ENCODE results near the gene EDARADD. TPM values are rescaled to one million over a fixed set of nuclear protein-coding genes. Genes with fewer than 3 reads are reported as not detected.

The EDARADD gene
- total RNA-seq, 4 donors from 2014 or later, result 4.6 to 9.6 (median 5.5) TPM

- WGBS, 2 donors, result 0 to 8% methylated on average over 11 to 35 of the region's 86 CpGs
- no peaks in the 10 kb centered on the region for H3K9me3 ChIP-seq
- H3K4me1 ChIP-seq, result peaks cover 0 to 64% (median 2%) of the 10 kb centered on the region in 3 donors
- intact Hi-C loops (cut with DNase I), result no loop called here
- peak overlapping the region; percentile 75 to 88 (median 85) for H3K27ac ChIP-seq
- no peaks in the 10 kb centered on the region for H3K36me3 ChIP-seq
- H3K4me3 ChIP-seq, result peak overlapping the region; percentile 76 to 84 (median 79)
- TF ChIP-seq POLR2A (IDR thresholded peaks at IDR 0.05) (peak in 1 of 4 donors; percentile 27), CTCF (IDR thresholded peaks at IDR 0.05) (no peak)
- peaks cover 0 to 41% (median 0%) of the 10 kb centered on the region in 4 donors for H3K27me3 ChIP-seq
- DNase-seq, result no peak
Measured at GRCh38 chr1:236395230-236395946, 1.3 kb downstream of the EDARADD start.

GRCh38 chr1:236395947-236396664 lies 2.0 kb downstream of the EDARADD start:
- peak overlapping the region; percentile 76 to 84 (median 79) for H3K4me3 ChIP-seq
- TF ChIP-seq POLR2A (IDR thresholded peaks at IDR 0.05), result no peak
- TF ChIP-seq CTCF (IDR thresholded peaks at IDR 0.05), result no peak
- H3K27ac ChIP-seq, result peak overlapping the region; percentile 75 to 88 (median 85)
- intact Hi-C loops (cut with DNase I), result no loop called here
- 15 to 16% methylated on average over 21 to 23 of the region's 24 CpGs for WGBS, 2 donors
- DNase-seq, result no peak
- no peaks in the 10 kb centered on the region for H3K9me3 ChIP-seq
- H3K36me3 ChIP-seq, result no peaks in the 10 kb centered on the region
- peaks cover 0 to 41% (median 0%) of the 10 kb centered on the region in 4 donors for H3K27me3 ChIP-seq
- H3K4me1 ChIP-seq, result peaks cover 0 to 70% (median 2%) of the 10 kb centered on the region in 3 donors

GRCh38 chr1:236396665-236397043 lies 2.6 kb downstream of the EDARADD start:
- Histone ChIP-seq H3K27ac (peak overlapping the region in 1 of 4 donors; percentile 86), H3K27me3 (peaks cover 0 to 41% (median 0%) of the 10 kb centered on the region in 4 donors), H3K9me3 (no peaks in the 10 kb centered on the region), H3K36me3 (no peaks in the 10 kb centered on the region), H3K4me1 (peaks cover 0 to 72% (median 2%) of the 10 kb centered on the region in 3 donors), H3K4me3 (peak overlapping the region in 2 of 4 donors; percentile 82 to 84)
- 42 to 54% methylated on average over 2 of the region's 2 CpGs for WGBS, 2 donors
- no peak for DNase-seq
- intact Hi-C loops (cut with DNase I), result no loop called here
- TF ChIP-seq CTCF (IDR thresholded peaks at IDR 0.05), result no peak
- TF ChIP-seq POLR2A (IDR thresholded peaks at IDR 0.05), result no peak

- intact Hi-C loops (cut with DNase I), result no loop called here
- no peak for TF ChIP-seq POLR2A (IDR thresholded peaks at IDR 0.05)
- TF ChIP-seq CTCF (IDR thresholded peaks at IDR 0.05), result no peak
- peaks cover 0 to 72% (median 2%) of the 10 kb centered on the region in 3 donors for H3K4me1 ChIP-seq
- H3K9me3 ChIP-seq, result no peaks in the 10 kb centered on the region
- no peaks in the 10 kb centered on the region for H3K36me3 ChIP-seq
- peaks cover 0 to 41% (median 0%) of the 10 kb centered on the region in 4 donors for H3K27me3 ChIP-seq
- no peak overlapping the region for H3K4me3 ChIP-seq
- no peak overlapping the region for H3K27ac ChIP-seq
- WGBS, 2 donors, result 70 to 79% methylated on average over 4 of the region's 4 CpGs
- DNase-seq, result no peak
Measured at GRCh38 chr1:236397173-236397759, 3.2 kb downstream of the EDARADD start.
